GM12891 (cell line): ENCODE data around the gene BTC.

ENCODE experiments used
- PAX5 ChIP-seq: IDR thresholded peaks from 2 replicates; pipeline ENCODE4 v1.6.1; 2011; ENCODE audit warnings: low read length, moderate library complexity, mild to moderate bottlenecking; ENCODE audit not compliant: insufficient read depth, severe bottlenecking
- POLR2A ChIP-seq: IDR thresholded peaks from 2 replicates; pipeline ENCODE4 v1.6.1; 2011; ENCODE audit warnings: low read depth, low read length, control low read depth
- POLR2AphosphoS5 ChIP-seq: IDR thresholded peaks from 2 replicates; pipeline ENCODE4 v1.6.1; 2011; ENCODE audit warnings: low read depth, low read length, control low read depth
- POU2F2 ChIP-seq: IDR thresholded peaks from 2 replicates; pipeline ENCODE4 v1.6.1; 2011; ENCODE audit warnings: low read depth, mild to moderate bottlenecking, control low read depth, low read length, moderate library complexity
- SPI1 ChIP-seq: IDR thresholded peaks from 2 replicates; pipeline ENCODE4 v1.6.1; 2011; ENCODE audit warnings: low read depth, low read length, control low read depth
- TAF1 ChIP-seq: IDR thresholded peaks from 2 replicates; pipeline ENCODE4 v1.6.1; 2011; ENCODE audit warnings: low read depth, low read length, control low read depth

DNA sequence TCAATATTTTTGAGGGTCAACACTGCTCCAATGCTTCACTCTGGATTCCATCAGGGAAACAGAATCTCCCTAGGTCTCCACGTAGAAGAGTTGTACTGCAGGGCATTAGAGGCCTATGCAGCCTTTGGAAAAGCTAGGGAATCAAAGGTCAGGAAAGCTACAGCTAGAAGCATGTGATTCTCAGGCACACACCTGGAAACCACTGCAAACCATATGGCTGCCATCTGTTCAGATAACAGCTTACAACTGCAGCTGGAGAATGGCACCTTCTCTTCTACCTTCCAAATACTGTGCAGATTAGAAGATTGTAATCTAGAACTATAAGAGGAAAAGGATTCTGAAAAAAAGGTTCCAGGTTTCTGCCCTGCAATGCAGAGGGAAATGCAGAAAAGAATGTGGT, 60.6 kb downstream of the BTC start:
- TF ChIP-seq TAF1 (no peak), POLR2AphosphoS5 (no peak), POLR2A (no peak), PAX5 (no peak), SPI1 (no peak), POU2F2 (no peak)
